Upper lobe of right lung (tissue), 1 donor: ENCODE measurements around the gene ZSWIM6. TPM values are rescaled to one million over a fixed set of nuclear protein-coding genes. Genes with fewer than 3 reads are reported as not detected.

Experiments
- ATAC-seq: fragments of 200-7000 bp; cut with Tn5 transposase; one replicate; pipeline ENCODE4 v1.9.1; 2020; ENCODE audit warnings: mild to moderate bottlenecking, moderate library complexity
- DNase-seq: peaks from one replicate; pipeline ENCODE4 v3.0.0-alpha.2; 2020
- H3K27ac ChIP-seq: fragments of 200-600 bp; one replicate; pipeline ENCODE4 v1.8.0; 2022
- H3K27me3 ChIP-seq: fragments of 200-600 bp; one replicate; pipeline ENCODE4 v1.8.0; 2022; ENCODE audit warnings: mild to moderate bottlenecking
- H3K36me3 ChIP-seq: fragments of 200-600 bp; one replicate; pipeline ENCODE4 v1.8.0; 2022
- H3K4me1 ChIP-seq: fragments of 200-600 bp; one replicate; pipeline ENCODE4 v1.8.0; 2022
- H3K4me3 ChIP-seq: fragments of 200-600 bp; one replicate; pipeline ENCODE4 v1.8.0; 2022; ENCODE audit warnings: mild to moderate bottlenecking
- H3K9me3 ChIP-seq: fragments of 200-600 bp; one replicate; pipeline ENCODE4 v1.8.0; 2022
- CTCF ChIP-seq: fragments of 200-600 bp; IDR thresholded peaks from one replicate; pipeline ENCODE4 v1.8.0; 2022; ENCODE audit warnings: antibody characterized with exemption
- intact Hi-C: fragments of 100-400 bp; cut with DNase I; formaldehyde crosslinking; loops from one replicate; pipeline ENCODE4 v1.11.0; 2022
- total RNA-seq: library from RNA; stranded (reverse); fragmentation: NEBNext Ultra II Directional; extraction: Animal tissue kit (Norgen Biotek cat#: 25700); gene quantifications from one replicate; pipeline ENCODE4 v1.2.1, GENCODE V29; 2021
- donor health status: DM: no; HTN: yes; CAD: no; lungs with severe emphysema.

ZSWIM6 gene
- total RNA-seq, 1 donor from 2014 or later: 15.7 TPM

GRCh38 chr5:61394078-61394704 is 62.1 kb downstream of the ZSWIM6 start:
- H3K4me1 ChIP-seq: no peaks in the 10 kb centered on the region
- DNase-seq: no peak
- no peak for ATAC-seq
- no peaks in the 10 kb centered on the region for H3K27me3 ChIP-seq
- no peaks in the 10 kb centered on the region for H3K9me3 ChIP-seq
- intact Hi-C loops: no loop called here
- no peaks in the 10 kb centered on the region for H3K36me3 ChIP-seq
- TF ChIP-seq CTCF: no peak
- H3K27ac ChIP-seq: no peak overlapping the region
- H3K4me3 ChIP-seq: no peak overlapping the region

GRCh38 chr5:61394793-61395192 is 62.7 kb downstream of the ZSWIM6 start:
- H3K4me1 ChIP-seq: no peaks in the 10 kb centered on the region
- H3K4me3 ChIP-seq: no peak overlapping the region
- intact Hi-C loops: no loop called here
- DNase-seq (no peak), ATAC-seq (no peak)
- no peaks in the 10 kb centered on the region for H3K36me3 ChIP-seq
- no peak overlapping the region for H3K27ac ChIP-seq
- TF ChIP-seq CTCF: no peak
- no peaks in the 10 kb centered on the region for H3K9me3 ChIP-seq
- H3K27me3 ChIP-seq: no peaks in the 10 kb centered on the region

- no peak overlapping the region for H3K27ac ChIP-seq
- no peak overlapping the region for H3K4me3 ChIP-seq
- no peaks in the 10 kb centered on the region for H3K27me3 ChIP-seq
- intact Hi-C loops: no loop called here
- no peak for TF ChIP-seq CTCF
- DNase-seq (no peak), ATAC-seq (no peak)
- peaks cover 5% of the 10 kb centered on the region for H3K4me1 ChIP-seq
- H3K9me3 ChIP-seq: no peaks in the 10 kb centered on the region
- H3K36me3 ChIP-seq: no peaks in the 10 kb centered on the region
These were observed 65.2 kb downstream of the ZSWIM6 start for GRCh38 chr5:61397238-61397637.

GRCh38 chr5:61397937-61398336 is 65.9 kb downstream of the ZSWIM6 start:
- Histone ChIP-seq H3K36me3 (no peaks in the 10 kb centered on the region), H3K27me3 (no peaks in the 10 kb centered on the region), H3K4me3 (no peak overlapping the region), H3K9me3 (no peaks in the 10 kb centered on the region), H3K4me1 (peaks cover 12% of the 10 kb centered on the region), H3K27ac (no peak overlapping the region)
- DNase-seq (no peak), ATAC-seq (no peak)
- TF ChIP-seq CTCF: no peak
- intact Hi-C loops: no loop called here

- no peak for TF ChIP-seq CTCF
- H3K27ac ChIP-seq: no peak overlapping the region
- H3K36me3 ChIP-seq: no peaks in the 10 kb centered on the region
- no peaks in the 10 kb centered on the region for H3K9me3 ChIP-seq
- no peak overlapping the region for H3K4me3 ChIP-seq
- intact Hi-C loops: no loop called here
- H3K4me1 ChIP-seq: peaks cover 17% of the 10 kb centered on the region
- ATAC-seq: no peak
- no peak for DNase-seq
- H3K27me3 ChIP-seq: no peaks in the 10 kb centered on the region
These were observed 66.4 kb downstream of the ZSWIM6 start for GRCh38 chr5:61398440-61398839.

- no peak overlapping the region for H3K4me3 ChIP-seq
- no peak for ATAC-seq
- TF ChIP-seq CTCF: no peak
- no peak overlapping the region for H3K27ac ChIP-seq
- no peaks in the 10 kb centered on the region for H3K9me3 ChIP-seq
- H3K36me3 ChIP-seq: no peaks in the 10 kb centered on the region
- no peaks in the 10 kb centered on the region for H3K27me3 ChIP-seq
- DNase-seq: no peak
- H3K4me1 ChIP-seq: peaks cover 17% of the 10 kb centered on the region
- intact Hi-C loops: no loop called here
These were observed 67.6 kb downstream of the ZSWIM6 start for GRCh38 chr5:61399679-61400078.
